ENCODE data around the gene TSPAN7.
A peak's percentile ranks its signal among the peaks of the same experiment; 100 is the strongest.

TSPAN7 gene, protein sequence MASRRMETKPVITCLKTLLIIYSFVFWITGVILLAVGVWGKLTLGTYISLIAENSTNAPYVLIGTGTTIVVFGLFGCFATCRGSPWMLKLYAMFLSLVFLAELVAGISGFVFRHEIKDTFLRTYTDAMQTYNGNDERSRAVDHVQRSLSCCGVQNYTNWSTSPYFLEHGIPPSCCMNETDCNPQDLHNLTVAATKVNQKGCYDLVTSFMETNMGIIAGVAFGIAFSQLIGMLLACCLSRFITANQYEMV

DNA sequence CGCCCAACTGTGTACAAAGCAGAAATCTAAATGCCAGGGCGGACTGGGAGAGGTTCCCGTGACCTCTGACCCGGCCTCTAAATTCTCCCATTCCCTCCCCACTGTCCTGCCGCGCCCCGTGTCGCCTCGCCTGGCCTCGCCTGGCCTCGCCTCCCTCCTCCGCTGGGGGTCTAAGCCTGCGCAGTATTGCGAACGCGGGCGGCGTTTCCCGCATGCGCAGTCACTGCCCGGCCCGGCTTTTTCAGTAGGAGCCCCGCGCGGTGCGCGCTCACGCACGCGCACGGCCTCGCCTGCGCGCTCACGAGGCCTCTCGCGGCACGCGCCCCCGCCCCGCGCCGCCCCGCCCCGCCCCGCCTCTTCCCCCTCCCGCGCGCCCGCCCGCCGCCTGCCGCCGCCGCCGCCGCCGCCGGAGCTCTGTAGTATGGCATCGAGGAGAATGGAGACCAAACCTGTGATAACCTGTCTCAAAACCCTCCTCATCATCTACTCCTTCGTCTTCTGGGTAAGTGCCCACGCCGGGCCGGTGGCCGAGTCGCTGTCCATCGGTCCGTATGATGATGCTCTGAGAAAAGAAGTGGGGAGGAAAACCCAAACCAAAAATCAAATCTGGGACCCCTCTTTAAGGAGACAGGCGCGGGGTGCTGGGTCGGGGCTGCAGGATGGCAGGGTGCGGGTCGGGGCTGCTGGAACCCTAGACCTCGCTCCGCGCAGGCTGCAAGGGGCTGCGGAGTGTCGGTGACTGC lies at the start of gene TSPAN7:
Gene TSPAN7 (plus strand): TSS at position 417 of the 743 bp plus-strand sequence. CDS start 5 bp downstream, at position 422.
- POLR2A ChIA-PET (ENCODE audit: low non-redundant PET), result no interaction called here
- no peak within 1 kb of the TSS for H3K27ac ChIP-seq
- CTCF ChIA-PET, result no interaction called here
- TF ChIP-seq, protein P1, sequence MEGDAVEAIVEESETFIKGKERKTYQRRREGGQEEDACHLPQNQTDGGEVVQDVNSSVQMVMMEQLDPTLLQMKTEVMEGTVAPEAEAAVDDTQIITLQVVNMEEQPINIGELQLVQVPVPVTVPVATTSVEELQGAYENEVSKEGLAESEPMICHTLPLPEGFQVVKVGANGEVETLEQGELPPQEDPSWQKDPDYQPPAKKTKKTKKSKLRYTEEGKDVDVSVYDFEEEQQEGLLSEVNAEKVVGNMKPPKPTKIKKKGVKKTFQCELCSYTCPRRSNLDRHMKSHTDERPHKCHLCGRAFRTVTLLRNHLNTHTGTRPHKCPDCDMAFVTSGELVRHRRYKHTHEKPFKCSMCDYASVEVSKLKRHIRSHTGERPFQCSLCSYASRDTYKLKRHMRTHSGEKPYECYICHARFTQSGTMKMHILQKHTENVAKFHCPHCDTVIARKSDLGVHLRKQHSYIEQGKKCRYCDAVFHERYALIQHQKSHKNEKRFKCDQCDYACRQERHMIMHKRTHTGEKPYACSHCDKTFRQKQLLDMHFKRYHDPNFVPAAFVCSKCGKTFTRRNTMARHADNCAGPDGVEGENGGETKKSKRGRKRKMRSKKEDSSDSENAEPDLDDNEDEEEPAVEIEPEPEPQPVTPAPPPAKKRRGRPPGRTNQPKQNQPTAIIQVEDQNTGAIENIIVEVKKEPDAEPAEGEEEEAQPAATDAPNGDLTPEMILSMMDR (conservative IDR thresholded peaks at IDR 0.05; ENCODE audit: low read depth), result no peak
- DNase-seq (ENCODE audit: low spot score), result peak; percentile 62

DNA sequence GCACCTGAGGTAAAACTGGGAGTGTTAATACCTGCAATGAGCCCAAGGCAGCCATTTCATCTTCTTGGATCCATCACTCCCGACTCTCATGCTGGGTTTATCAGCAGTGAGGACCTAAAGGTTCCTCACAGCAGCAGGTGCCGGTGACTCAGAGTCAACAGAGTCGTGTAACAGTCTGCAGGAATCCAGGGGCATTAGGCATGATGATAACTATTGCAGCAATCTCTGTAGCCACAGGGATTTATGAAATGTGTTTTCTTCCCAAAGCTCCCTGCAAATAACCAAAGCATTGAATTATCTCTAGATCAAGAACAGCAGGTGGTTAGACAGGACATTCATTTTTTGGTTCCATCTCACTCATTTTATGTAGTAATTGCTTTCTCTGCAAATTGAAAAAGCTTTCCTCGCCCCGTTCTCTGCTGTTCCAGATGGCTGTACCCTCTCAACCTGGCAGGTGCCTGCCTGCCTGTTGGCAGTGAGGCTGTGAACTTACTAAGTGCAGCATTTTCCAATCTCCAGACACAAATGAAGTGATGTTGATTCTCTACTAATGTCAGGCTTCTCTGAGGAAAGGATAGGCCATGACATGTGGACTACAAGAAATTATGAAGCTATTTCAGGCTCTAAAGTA lies 48.1 kb upstream of the TSPAN7 start:
- CTCF ChIA-PET, result no interaction called here
- H3K27ac ChIP-seq, result no peak overlapping the region
- TF ChIP-seq, protein P1 (conservative IDR thresholded peaks at IDR 0.05; ENCODE audit: low read depth), result no peak
- POLR2A ChIA-PET (ENCODE audit: low non-redundant PET), result no interaction called here
- DNase-seq (ENCODE audit: low spot score), result no peak

DNA sequence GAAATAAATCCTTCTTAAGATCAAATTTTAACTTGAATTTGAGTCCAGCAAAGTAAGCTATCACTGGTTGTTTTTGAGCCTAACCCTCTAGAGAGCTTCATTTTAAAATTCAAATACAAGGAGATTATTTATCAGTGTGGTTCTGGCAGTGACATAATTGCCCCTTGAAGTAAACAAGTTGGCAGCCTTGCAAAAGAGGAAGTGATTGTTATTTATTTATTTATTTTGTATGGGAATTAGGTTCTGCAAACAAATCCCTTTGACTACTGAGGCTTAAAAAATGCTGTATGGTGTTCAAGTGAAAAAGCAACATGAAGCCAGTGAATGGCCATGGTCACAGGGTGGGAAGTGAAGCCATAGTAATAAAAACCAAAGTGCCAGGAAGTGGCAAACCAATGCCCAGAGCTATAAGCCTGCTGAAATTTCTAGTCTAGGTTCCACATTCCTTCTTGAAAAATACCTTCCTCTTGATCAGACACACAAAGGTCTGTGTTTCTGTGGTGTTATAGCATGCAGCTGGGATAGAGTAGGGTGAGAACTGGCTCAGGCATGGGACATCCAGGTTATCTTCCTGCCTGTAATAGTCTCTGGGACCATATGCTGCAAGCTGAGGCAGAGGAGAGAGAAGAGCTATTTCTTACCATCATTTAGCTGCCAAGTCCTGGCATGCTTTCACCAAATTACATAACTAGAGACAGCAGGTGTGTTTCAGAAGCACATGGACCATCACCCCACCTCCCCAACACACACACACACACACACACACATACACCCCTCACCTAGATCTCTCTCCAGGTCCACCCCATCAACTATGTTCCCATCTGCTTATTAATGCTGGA lies 47.1 kb upstream of the TSPAN7 start:
- no peak overlapping the region for H3K27ac ChIP-seq
- ChIA-PET POLR2A (ENCODE audit: low non-redundant PET) (no interaction called here), CTCF (no interaction called here)
- no peak for DNase-seq (ENCODE audit: low spot score)
- TF ChIP-seq, protein P1 (conservative IDR thresholded peaks at IDR 0.05; ENCODE audit: low read depth), result no peak

DNA sequence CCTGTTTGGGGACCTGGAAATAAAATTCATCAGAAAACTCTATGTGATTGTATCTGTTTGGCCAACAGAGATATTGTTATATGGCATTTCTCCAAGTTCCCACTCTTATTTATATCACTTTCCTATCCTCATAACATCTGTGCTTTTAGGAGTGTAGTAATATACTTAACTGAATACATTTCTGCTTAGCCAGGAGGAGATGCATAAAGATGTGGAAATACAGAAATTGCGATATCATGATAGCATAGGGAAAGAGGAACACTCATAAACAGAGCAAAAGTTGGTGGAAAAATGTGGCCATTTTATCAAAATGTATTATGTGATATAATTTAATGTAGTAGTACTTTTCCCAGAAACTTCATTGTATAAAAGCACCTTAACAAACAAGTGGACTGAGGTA lies 46.1 kb upstream of the TSPAN7 start:
- POLR2A ChIA-PET (ENCODE audit: low non-redundant PET), result no interaction called here
- CTCF ChIA-PET, result no interaction called here
- TF ChIP-seq, protein P1 (conservative IDR thresholded peaks at IDR 0.05; ENCODE audit: low read depth), result no peak
- DNase-seq (ENCODE audit: low spot score), result no peak
- H3K27ac ChIP-seq, result no peak overlapping the region

DNA sequence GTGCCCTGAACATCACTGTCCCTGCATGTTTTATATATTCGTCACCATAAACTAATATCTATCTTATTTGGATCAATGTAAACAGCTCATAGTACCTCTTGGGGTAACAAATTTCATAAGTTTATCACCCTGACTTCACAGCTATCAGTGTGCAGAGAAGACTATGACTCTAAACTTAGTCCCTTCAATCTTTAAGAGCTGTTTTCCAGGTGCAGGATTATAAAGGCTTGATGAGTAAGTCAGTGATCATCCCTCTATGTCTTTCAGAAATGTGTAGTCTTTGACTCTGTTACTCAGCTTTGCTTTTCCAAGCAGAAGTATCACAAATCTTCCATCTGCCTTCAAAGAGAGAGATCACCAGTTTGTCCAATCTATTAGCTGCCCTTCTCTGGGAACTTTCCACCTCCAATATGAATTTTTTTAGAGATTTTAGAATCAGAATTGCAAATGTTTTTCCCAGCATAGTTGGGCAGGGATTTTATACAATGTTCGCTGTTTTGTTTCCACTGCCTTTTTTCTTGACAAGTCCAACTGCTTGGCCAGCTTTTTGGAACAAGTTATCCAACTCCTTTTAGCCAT lies 45.1 kb upstream of the TSPAN7 start:
- TF ChIP-seq, protein P1 (conservative IDR thresholded peaks at IDR 0.05; ENCODE audit: low read depth), result no peak
- no peak overlapping the region for H3K27ac ChIP-seq
- DNase-seq (ENCODE audit: low spot score), result no peak
- ChIA-PET CTCF (interaction anchor here (0.6 kb wide), 1 partner anchor 27 kb away, joined by 3 read pairs; no protein-coding TSS in a partner anchor), POLR2A (ENCODE audit: low non-redundant PET) (no interaction called here)

DNA sequence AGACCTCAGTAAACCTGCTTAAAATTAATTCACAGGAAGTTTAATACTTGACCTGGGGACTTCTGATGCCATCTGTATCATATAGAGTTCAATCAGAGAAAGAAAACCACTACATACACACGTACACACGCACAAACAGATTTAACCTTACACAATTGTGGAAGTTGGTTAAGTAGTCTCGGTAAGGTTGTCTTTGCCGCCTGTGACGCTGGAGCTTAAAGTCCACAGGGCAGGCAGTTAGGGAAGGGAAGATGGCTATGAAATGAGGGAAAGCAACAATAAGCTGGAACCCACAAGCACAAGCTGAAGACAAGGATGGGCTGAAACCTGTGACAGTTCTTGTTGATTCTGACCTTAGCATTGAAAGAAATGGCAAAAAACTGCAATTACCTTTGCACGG lies 41.7 kb upstream of the TSPAN7 start:
- POLR2A ChIA-PET (ENCODE audit: low non-redundant PET), result no interaction called here
- CTCF ChIA-PET, result no interaction called here
- TF ChIP-seq, protein P1 (conservative IDR thresholded peaks at IDR 0.05; ENCODE audit: low read depth), result no peak
- no peak for DNase-seq (ENCODE audit: low spot score)
- no peak overlapping the region for H3K27ac ChIP-seq
